Smooth muscle cell of bladder (primary cell): ENCODE measurements around the gene TTBK2. TPM values are rescaled to one million over a fixed set of nuclear protein-coding genes. Genes with fewer than 3 reads are reported as not detected.

Source experiments
- total RNA-seq: library from RNA; depleted of rRNA; stranded (reverse); fragments of >200 nt; gene quantifications from 2 replicates; pipeline ENCODE4 v1.2.3, GENCODE V29; 2014

Gene TTBK2
- 6.3 and 7.8 TPM in 2 replicates for total RNA-seq

DNA sequence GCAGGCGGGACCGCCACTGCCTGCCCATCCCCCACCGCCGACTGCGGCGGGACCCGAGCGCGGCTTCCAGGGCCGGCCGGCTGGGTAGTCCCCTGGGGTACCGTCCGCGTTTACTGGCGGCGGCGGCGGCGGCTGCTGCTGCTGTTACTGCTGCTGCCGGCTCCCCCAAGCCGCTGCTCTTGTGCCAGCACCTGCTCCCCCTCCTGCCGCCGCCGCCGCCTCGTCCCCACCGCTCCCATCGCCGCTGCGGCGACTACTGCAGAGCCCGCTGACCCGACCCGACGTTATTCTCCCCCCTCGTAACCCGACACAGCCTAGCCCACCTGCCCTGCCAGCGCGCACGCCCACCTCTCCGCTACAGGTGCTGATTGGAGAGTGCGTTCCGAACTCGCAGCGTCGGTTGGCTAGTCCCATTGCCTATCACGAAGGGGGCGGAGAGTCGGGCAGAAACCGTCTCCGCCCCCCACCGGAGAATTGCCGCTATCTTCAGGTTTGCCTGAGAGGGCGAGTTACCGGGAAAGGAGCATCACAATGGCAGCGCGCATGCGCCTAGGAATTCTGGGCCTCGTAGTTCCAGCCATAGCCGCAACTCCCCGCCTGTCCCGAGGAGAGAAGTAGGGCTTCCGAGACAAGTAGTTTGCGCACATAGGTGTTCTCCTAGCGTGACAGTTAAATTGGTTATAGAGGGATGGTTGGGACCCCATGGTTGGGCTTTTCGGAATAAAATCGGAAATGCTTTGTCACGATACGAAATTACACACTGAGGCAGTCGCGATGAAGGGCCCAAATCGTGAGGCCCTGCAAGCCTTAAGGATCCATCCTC is at the start of gene TTBK2:
Gene TTBK2 (minus strand): TSS at position 260 of the 823 bp plus-strand sequence. CDS start 42,161 bp downstream, outside the sequence.

DNA sequence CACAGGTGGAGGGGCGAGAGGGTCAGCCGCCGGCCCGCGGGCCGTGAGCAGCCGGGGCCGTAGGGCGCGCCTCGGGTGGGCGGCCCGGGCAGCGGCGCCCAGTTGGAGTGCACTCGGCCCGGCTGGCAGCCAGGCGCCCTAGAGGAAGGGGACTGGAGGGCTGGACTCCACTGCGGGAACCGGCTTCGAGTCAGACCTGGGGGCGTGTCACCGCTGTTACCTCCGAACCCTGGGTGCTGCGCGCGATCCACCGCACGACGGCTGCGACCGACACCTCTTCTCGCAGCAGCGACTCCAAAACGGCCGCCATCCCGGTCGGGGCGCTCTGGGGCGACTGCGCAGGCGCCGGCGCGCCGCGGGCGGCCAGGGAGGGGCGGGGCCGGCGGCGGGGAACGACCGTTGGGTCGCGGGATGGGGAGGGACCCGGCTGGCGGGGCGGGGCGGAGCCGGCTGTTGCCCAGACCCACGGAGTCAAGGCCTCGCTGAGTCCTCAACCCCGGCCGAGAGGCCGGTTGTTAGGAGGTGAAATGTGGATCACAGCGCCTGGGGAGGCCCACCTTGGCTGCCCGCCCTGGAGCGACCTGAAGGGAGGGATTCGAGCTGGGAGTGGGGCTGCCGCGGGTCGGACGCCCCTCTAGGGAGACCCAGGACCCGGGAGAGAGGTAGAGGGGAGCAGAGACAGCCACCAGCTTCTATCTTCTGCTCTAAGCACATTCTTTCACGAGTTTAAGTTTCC is 183.6 kb downstream of the TTBK2 start, which contains the start of gene CDAN1:
Gene CDAN1 (minus strand): TSS at position 336 of the 736 bp plus-strand sequence. CDS start 26 bp downstream, at position 310.

Other genes starting within 250 kb of the TTBK2 start
- 9.3 and 10.5 TPM in 2 replicates for gene CDAN1, start 183.7 kb downstream of the TTBK2 start, total RNA-seq
- 33.6 and 35.0 TPM in 2 replicates for gene UBR1, start 185.3 kb upstream of the TTBK2 start, total RNA-seq
- 9.2 and 11.7 TPM in 2 replicates for gene TMEM62, start 212.8 kb upstream of the TTBK2 start, total RNA-seq